Left lobe of liver (tissue), 2 donors: ENCODE data around the gene ZC3H8. TPM values are rescaled to one million over a fixed set of nuclear protein-coding genes. Genes with fewer than 3 reads are reported as not detected.

Experiments used
- ATAC-seq: fragments of 200-7000 bp; cut with Tn5 transposase; one replicate; pipeline ENCODE4 v1.9.1; 2020; ENCODE audit warnings: mild to moderate bottlenecking, moderate library complexity
- DNase-seq: peaks from one replicate; pipeline ENCODE4 v3.0.0-alpha.2; 2020; ENCODE audit warnings: low spot score
- total RNA-seq: library from RNA; stranded (reverse); gene quantifications from one replicate; pipeline ENCODE4 v1.2.1, GENCODE V29; 2021
- donor health status: DM: no; HTN: no; CAD: no; lungs with moderate emphysema.
- donor health status: DM: no; HTN: yes; CAD: no.

ZC3H8 gene
- total RNA-seq, 1 donor from 2014 or later = 5.3 TPM

DNA sequence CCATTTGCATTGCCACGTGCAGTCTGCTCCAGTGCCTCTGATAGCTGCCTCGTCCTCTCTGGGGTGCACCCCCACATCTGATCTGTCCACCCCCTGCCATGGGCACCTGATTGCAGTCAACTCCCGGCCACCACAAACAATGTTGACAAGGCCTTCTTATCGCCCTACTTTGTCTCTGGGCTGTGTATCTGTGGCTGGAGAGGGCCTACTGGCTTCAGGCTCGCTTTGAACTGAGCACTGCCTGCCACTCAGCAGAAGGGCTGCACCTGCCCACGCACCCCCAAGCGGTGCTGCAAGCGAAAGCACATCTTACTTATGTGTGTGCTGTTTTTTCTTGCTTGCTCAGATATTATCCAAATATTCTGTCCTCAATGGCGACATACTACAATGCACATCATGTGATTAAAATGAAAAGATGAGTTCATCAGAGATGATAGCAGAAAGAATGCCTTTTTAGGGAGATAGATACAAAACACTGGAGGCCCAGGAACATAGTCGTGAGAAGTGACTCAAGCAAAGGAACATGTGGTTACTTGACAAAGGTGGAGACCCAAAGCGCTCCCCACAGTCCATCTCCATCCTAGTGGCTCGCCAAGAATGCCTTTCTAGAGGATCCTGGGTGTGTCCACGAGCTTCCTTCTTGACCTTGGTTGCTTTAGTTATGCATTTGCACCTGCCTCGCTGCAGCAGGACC is 87.9 kb downstream of the ZC3H8 start:
- ATAC-seq (no peak), DNase-seq (peak; percentile 30)

DNA sequence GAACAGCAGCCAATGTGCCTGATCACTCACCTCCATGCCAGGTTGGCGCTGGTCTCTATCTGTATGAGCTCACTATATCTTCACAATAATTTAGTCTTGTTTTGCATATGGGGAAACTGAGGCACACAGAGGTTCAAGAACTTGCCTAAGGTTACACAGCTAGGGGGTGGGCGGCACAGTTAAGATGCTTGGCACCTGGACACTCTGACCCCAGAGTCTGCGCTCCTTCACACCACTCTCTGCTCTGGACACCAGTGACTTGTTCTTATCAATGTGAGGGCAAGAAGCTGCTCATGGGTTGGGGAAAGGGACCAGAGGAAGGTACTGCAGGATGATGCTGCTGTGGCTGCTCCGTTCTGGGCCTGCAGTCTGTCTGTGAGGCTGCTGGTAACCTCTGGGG is 89.5 kb downstream of the ZC3H8 start:
- ATAC-seq = no peak
- peak; percentile 41 for DNase-seq

DNA sequence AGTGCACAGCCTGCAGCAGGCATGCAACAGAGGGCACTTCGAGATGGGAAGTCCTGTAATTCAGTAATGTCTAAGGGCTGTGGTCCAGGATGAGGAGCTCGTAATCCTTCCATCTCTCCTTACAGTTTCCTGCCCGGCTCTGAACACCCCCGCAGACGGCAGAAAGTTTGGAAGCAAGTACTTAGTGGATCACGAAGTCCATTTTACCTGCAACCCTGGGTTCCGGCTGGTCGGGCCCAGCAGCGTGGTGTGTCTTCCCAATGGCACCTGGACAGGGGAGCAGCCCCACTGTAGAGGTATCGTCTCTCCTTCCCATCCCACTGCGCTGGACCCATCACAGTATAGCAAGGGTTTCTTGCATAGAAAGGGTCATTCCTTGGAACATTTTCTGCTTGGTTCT is 90.0 kb downstream of the ZC3H8 start:
- DNase-seq (peak; percentile 34), ATAC-seq (no peak)

DNA sequence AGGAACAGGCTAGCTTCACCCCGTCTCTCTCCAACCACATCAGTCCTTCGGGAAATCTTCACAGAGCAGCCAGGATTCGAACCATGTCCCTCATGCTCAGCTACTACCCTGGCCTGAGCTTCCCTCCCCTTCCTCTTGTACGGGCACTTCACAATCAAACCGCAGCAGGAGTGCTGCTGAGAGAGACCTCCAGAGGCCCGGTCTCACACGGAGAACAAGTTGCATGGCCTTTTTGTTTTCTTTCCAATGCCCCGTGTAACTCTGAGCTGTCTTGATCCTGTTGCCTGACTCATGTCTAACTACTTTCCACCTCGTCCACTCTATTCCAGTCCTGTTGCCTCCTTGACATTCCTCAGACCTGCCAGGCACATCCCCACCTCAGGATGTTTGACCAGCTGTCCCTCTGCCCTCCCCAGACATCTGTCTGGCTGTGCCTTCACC is 91.3 kb downstream of the ZC3H8 start:
- ATAC-seq = no peak
- DNase-seq = no peak

DNA sequence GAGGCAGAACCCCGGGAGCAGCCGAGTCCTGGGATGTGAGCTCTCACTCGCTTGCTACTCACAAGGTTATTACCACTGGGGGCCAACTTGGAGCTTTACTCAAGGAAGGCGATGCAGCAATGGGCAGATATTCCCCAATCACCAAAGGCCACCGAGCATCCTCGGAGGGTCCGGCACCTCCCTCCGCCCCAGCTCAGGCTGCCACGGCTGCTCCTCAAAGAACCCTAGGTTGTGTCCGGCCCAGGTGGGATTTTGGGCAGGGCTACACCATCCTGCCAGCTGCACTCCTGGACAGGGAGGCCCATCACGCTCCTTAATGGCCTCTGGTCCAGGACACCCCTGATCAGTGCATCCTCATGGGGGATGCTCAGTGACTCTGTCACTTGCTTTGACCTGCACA is 91.9 kb downstream of the ZC3H8 start:
- peak; percentile 34 for DNase-seq
- ATAC-seq = no peak

DNA sequence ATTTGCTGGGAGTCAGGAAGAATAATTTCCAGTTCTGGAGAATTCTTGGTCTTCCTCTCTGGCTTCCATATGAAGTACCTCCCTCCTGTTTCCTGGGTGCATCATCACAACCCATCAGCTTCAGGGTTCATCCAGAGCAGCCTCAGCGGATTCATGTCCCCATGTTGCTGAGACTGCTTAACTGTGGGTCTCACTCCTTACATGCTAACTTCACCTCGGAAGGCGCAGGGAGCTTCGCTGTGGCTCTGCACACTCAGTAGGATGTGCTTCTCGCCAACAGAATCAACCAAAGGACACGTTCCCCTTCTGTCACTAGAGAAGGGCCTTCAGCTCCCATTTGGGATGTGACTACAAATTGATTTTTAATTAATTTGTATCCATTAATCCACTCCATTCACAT is 92.5 kb downstream of the ZC3H8 start:
- peak; percentile 15 for DNase-seq
- no peak for ATAC-seq

Other genes starting within 250 kb of the ZC3H8 start
- gene TMEM87B, start 199.8 kb downstream of the ZC3H8 start, total RNA-seq = 7.5 TPM
- gene FBLN7, start 116.7 kb downstream of the ZC3H8 start, total RNA-seq = 5.1 TPM
- gene ZC3H6, start 20.6 kb upstream of the ZC3H8 start, total RNA-seq = 3.7 TPM
- 6.7 TPM for gene RGPD8, start 178.6 kb upstream of the ZC3H8 start, total RNA-seq
- gene TTL, start 227.1 kb upstream of the ZC3H8 start, total RNA-seq = 16.4 TPM